ENCODE results near the gene DDTL.

The DDTL gene

DNA sequence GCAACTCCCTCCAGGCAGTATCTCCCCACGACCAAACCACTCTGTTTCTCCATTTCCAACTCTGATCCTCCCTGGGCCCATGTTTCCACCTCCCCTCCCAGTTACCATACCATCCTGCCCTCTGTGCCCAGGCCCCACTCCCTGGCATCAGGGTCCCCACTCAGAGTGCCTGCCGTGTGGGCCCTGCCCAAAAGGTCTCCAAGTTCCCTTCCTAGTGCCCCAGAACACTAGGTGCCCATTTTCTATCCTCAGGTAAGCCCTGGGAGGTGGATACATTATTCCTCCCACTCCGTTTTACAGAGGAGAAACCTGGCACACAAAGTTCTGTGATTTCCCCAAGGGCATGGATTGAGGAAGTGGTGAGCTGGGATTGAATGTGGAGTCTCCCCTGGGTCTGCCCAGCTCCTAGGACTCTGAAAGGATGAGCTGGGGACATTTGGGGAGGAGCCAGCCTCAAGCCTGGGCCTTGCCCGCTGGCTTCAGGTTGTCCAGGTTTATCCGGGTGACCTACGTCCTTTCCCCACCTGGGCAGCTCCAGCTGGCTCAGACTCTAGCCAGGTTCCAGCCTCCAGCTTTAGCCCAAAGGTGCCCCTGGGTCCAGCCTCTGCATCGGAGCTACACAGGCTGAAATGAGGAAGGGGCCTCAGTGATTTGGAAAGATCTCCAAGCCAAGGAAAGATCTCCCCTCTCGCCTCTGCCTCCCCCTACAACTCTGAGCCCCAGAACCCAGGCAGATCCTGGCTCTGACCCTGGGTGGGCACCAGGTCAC lies 40.7 kb downstream of the DDTL start:
- DNase-seq, result no peak

DNA sequence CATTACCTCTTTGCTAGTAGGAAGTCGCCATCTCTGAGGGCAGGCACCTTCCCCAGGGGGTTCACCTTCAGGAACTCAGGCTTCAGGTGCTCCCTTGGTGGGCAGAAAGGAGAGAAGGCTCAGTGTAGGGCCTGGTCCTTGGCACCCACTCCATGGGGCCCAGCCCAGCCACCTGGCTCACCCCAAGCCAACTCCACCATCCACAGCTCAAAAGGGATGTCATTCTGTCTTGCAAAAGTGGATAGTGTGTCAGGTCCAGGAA lies 41.3 kb downstream of the DDTL start:
- DNase-seq, result no peak

DNA sequence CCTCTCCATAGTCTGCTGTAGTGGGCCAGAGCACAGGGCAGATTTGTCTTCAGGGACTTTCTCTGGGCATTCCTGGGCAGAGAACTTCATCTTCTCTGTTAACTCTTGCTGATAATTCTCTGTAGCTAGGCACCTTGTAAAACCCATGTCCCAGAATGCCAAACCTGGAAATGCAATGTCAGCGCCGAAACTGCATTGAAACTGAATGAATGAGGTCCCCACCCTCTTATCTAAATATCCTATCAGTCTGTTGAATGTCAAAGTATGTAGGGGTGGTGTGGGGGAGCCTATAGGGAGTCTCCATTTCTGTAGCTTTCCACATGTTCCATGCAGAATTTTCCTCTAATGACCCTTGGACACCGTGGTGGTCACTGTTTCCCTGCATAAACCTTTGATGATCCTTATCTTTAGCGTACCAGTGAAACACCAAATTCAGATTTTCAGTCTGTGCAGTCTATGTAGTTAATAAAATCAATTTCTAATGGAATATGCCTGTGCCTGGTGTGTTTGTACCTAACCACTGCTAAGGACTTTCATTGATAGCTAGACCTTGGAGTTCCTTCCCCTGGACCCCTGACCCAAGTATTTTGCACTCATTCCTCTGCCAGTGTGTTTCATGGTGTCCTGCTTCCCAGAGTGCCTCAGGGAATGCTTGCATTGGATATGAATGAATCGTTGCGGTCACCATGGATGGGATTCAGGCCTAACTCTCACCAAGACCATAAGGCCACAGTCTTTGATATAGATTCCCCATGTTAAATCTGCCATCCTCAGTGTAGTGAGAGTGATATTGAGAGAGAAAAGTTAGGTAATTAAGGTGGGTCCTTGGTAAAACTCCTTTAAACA lies 41.9 kb downstream of the DDTL start:
- no peak for DNase-seq

DNA sequence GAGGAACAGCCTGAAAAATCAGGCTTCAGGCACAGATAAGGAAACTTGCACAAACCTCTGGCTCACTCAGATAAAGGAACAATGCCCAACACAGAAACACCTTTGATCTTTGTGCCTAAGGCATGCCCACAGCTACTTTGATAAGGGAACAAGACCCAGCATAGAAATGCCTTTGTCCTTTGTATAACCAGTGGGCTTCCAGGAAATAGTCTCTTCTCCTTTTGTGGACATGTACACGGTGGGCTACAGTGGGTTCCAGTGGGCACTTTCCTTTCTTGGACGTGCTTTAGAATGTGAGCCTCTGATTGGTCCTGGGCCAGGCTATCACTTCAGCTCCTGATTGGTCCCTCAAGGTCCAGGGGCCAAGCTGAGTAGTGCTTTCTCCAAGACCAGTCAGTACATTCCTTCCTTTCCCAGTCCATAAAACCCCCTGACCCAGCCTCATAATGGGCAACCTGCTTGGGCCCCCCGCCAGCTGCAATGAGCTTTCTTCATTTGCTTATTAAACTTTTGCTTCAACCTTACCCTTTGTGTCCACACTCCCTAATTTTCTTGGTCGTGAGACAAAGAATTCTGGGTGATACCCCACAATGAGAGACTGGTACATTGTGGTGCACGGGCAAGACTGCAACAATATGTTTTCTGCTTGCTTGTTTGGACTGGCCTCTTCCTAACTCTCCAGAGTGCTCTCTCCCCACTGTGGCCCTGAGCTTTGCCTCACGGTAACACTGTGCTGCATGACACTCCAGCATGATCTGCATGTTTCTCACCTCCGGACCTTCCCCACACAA lies 42.7 kb downstream of the DDTL start:
- no peak for DNase-seq

DNA sequence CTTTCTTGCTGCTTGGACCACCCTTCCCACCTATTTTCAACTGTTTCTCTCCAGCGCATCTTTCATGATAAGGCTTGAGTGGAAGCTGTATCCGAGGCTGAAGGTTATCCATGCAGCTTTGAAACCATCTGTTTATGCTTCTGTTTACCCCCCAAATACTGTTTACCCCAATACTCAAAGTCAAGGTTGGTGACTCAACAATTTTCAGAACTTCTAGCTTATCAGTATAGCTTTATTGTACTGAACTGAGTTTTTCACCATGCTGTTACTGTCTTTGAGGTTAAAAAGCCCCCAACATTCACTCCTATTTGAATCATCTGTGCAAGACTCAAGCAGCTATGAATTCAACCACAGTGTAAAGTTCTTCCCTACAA lies 43.3 kb downstream of the DDTL start:
- DNase-seq, result no peak

DNA sequence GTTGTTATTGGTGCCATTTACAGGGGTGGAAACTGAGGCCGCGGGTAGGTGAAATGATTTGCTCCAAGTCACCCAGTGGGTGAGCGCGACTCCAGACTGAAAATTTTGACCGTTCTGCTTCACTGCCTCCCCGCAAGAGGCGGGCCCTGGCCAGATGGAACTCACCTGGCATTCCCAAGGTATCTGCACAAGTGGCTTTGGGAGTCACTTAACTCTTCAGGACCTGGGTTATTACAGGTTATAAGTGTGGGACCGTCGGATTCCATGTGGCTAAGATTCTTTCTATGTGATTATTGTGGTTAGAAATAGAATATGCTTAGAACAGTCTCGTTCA lies 45.0 kb downstream of the DDTL start:
- no peak for DNase-seq

DNA sequence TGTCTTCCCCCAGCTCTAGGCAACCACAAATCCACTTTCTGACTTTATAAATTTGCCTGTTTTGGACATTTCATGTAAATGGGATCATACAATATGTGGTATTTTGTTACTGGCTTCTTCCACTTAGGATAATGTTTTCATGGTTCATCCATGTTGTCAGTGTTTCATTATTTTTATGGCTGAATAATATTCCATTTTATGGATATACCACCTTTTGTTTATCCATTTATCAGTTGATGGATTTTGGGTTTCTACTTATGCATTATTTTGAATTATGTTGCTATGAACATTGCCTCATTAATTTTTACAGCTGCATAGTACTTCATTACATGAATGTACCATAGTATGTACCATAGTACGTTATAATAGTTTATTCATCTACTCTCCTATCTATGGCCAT lies 49.5 kb downstream of the DDTL start:
- DNase-seq, result no peak

DNA sequence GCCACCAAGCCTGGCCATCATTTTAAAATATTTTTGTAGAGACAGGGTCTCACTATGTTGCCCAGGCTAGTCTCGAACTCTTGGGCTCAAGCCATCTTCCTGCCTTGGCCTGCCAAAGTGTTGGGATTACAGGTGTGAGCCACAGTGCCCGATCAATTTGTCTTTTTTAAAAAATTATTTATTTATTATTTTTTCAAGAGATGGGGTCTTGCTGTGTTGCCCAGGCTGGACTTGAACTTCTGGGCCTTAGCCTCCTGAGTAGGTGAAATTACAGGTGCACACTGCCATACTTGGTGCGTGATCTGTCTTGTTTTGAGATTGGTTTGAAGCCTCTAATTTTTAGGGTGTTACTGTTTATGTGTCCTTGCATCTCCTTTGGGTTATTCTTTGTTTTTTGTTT lies 54.6 kb downstream of the DDTL start:
- no peak for DNase-seq

Data from 8988T (cell line).